ENCODE measurements around the gene NHERF2.

DNA sequence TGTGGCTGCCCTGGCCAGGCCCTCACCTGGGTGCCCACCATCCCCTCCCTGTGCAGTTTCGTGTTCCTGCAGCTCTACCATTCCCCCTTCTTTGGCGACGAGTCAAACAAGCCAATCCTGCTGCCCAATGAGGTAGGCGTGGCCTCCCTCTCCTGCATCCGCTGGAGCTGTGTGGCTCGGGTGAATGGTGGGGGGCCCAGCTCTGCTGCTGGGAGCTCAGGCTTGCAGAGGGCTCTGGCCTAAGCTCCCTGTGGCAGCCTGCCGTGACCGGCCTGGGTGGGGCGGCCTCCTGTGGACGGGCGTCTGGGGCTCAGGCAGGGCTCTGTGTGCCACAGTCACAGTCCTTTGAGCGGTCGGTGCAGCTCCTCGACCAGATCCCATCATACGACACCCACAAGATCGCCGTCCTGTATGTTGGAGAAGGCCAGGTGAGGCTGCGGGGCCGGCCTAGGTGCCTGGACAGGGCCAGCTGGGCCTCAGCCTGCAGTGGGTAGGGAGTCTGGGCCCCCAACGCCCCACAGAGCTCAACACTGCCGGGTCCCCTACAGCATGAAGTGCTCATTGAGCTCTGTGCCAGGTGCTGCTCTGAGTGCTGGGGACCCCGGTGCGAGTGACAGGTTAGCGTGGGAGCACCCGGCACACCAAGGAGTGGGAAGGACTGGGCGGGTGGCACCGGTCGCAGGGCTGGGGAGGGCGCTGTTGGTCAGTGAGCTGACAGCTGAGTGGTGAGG is 58.4 kb downstream of the NHERF2 start:
- TF ChIP-seq POLR2AphosphoS5 (IDR thresholded peaks at IDR 0.05) = no peak
- TF ChIP-seq, protein P1, sequence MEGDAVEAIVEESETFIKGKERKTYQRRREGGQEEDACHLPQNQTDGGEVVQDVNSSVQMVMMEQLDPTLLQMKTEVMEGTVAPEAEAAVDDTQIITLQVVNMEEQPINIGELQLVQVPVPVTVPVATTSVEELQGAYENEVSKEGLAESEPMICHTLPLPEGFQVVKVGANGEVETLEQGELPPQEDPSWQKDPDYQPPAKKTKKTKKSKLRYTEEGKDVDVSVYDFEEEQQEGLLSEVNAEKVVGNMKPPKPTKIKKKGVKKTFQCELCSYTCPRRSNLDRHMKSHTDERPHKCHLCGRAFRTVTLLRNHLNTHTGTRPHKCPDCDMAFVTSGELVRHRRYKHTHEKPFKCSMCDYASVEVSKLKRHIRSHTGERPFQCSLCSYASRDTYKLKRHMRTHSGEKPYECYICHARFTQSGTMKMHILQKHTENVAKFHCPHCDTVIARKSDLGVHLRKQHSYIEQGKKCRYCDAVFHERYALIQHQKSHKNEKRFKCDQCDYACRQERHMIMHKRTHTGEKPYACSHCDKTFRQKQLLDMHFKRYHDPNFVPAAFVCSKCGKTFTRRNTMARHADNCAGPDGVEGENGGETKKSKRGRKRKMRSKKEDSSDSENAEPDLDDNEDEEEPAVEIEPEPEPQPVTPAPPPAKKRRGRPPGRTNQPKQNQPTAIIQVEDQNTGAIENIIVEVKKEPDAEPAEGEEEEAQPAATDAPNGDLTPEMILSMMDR (IDR thresholded peaks at IDR 0.05) = no peak
- no peak for TF ChIP-seq POLR2A (IDR thresholded peaks at IDR 0.05)
- TF ChIP-seq EP300 (IDR thresholded peaks at IDR 0.05) = no peak
